Heart left ventricle (tissue), 16 donors: ENCODE data around the gene KITLG. TPM values are rescaled to one million over a fixed set of nuclear protein-coding genes. Genes with fewer than 3 reads are reported as not detected.

Experiments used
- ATAC-seq, 4 donors: fragments of 200-7000 bp; cut with Tn5 transposase; one replicate each; pipeline ENCODE4 v1.9.1; 2020 to 2022; ENCODE audit warnings: moderate library complexity in 4 of 4, mild to moderate bottlenecking in 3 of 4, moderate number of reproducible peaks in 1 of 4
- DNase-seq, 5 donors: peaks; one replicate each; pipeline ENCODE4 v3.0.0-alpha.2; 2020
- H3K27ac ChIP-seq, 12 donors: fragments of 200-600 bp; sonication (generic) in 4 of 12; one replicate each; pipeline versions ENCODE4 v1.5.0 to v1.8.0; 2016 to 2022; ENCODE audit warnings: mild to moderate bottlenecking in 2 of 12
- H3K27me3 ChIP-seq, 9 donors: fragments of 200-600 bp; sonication (generic) in 2 of 9; one replicate each; pipeline versions ENCODE4 v1.5.1 to v1.8.0; 2016 to 2022; ENCODE audit warnings: mild to moderate bottlenecking in 3 of 9
- H3K36me3 ChIP-seq, 9 donors: fragments of 200-600 bp; sonication (generic) in 2 of 9; one replicate each; pipeline versions ENCODE4 v1.5.0 to v1.8.0; 2018 to 2022; ENCODE audit warnings: mild to moderate bottlenecking in 2 of 9
- H3K4me1 ChIP-seq, 12 donors: fragments of 200-600 bp; sonication (generic) in 4 of 12; one replicate each; pipeline versions ENCODE4 v1.5.0 to v1.8.0; 2016 to 2022; ENCODE audit warnings: mild to moderate bottlenecking in 3 of 12
- H3K4me3 ChIP-seq, 12 donors: fragments of 200-600 bp; sonication (generic) in 4 of 12; one replicate each; pipeline versions ENCODE4 v1.5.0 to v1.8.0; 2017 to 2022; ENCODE audit warnings: mild to moderate bottlenecking in 9 of 12, moderate library complexity in 4 of 12
- H3K9me3 ChIP-seq, 12 donors: fragments of 200-600 bp; sonication (generic) in 4 of 12; one replicate each; pipeline versions ENCODE4 v1.5.0 to v1.8.0; 2016 to 2022; ENCODE audit warnings: mild to moderate bottlenecking in 1 of 12
- CTCF ChIP-seq, 12 donors: fragments of 200-600 bp; sonication (generic) in 4 of 12; IDR thresholded peaks; one replicate each; pipeline versions ENCODE4 v1.5.0 to v1.8.0; 2018 to 2022; ENCODE audit warnings: antibody characterized with exemption in 12 of 12, mild to moderate bottlenecking in 5 of 12
- POLR2A ChIP-seq, 2 donors: fragments of 450-650 bp; IDR thresholded peaks; one replicate each; pipeline ENCODE4 v1.6.1; 2017; ENCODE audit warnings: antibody characterized with exemption in 2 of 2, mild to moderate bottlenecking in 2 of 2, moderate library complexity in 2 of 2
- WGBS, 4 donors: extraction: QIAGEN DNeasy Blood & Tissue Kit in 2 of 4; methylation state at CpG; one replicate each; pipeline versions ENCODE4 v1.1.5 to v1.1.7; 2013 to 2018; 5-methylcytosine and 5-hydroxymethylcytosine counted together
- intact Hi-C, 10 donors: fragments of 100-400 bp; cut with DNase I; formaldehyde crosslinking; loops; one replicate each; pipeline versions ENCODE4 v1.11.1 to v1.14.2; 2022
- polyA plus RNA-seq, 2 donors: library from polyadenylated mRNA; stranded (reverse); fragments of 200-250 nt; gene quantifications; one replicate each; pipeline ENCODE4 v1.2.3, GENCODE V29; 2013
- total RNA-seq, 9 donors: library from RNA; depleted of rRNA in 2 of 9; stranded (reverse); fragments of >200 nt in 2 of 9; fragmentation: NEBNext Ultra II Directional in 3 of 9; extraction: Animal tissue kit (Norgen Biotek cat#: 25700) in 3 of 9; gene quantifications; one replicate each; pipeline versions ENCODE4 v1.1.0 to v1.2.4, GENCODE V29; 2016 to 2023
- donor health status: ischemic (EF 13 %, LVEDD 7.1; RV severe dilation, severe dysfunction).
- donor health status: healthy with polysubstance abuse.
- donor health status: DM: no; HTN: yes; CAD: no.
- donor health status: DM: no; HTN: no; CAD: no.
- donor health status: ischemic (EF 25% LVEDD 6.9; RV normal size, moderate dysfunction).
- donor health status: ischemic (EF 25% LVEDD 5.7; RV mildly dilated, moderate dysfunction).
- donor health status: healthy.
- donor health status: DM: yes; HTN: yes; CAD: no.
- donor health status: ischemic (EF 35%, LVEDD 5.7; RV mildly dilated, moderate dysfunction).
- donor health status: nonischemic (EF 11% LVEDD 7.7; RV severe dilation, severe dysfunction).
- donor health status: DM: yes; HTN: yes; CAD: no.
- donor health status: PGD.
- donor health status: ischemic (EF 29% LVEDD 5.4; RV normal size, mild dysfunction).
- donor health status: nonischemic (EF 23%, LVEDD 6.1; RV moderate dilation, normal function).

Gene KITLG
- total and polyA plus RNA-seq, 11 donors: 3.1 to 15.3 (median 9.3) TPM

- Histone ChIP-seq H3K36me3 (no peaks in the 10 kb centered on the region), H3K4me1 (no peaks in the 10 kb centered on the region), H3K4me3 (no peak overlapping the region), H3K27me3 (no peaks in the 10 kb centered on the region), H3K27ac (no peak overlapping the region), H3K9me3 (peaks cover 0 to 8% (median 0%) of the 10 kb centered on the region in 12 donors)
- 89 to 93% (median 92%) methylated on average over 1 of the region's 1 CpG for WGBS, 4 donors
- no peak for ATAC-seq
- TF ChIP-seq POLR2A (IDR thresholded peaks at IDR 0.05) (no peak), CTCF (IDR thresholded peaks at IDR 0.05) (no peak)
- DNase-seq: no peak
- intact Hi-C loops: no loop called here
Observed at GRCh38 chr12:88458327-88458726, 121.9 kb downstream of the KITLG start.

GRCh38 chr12:88453323-88453722, 126.9 kb downstream of the KITLG start:
- no peak for DNase-seq
- Histone ChIP-seq H3K27ac (no peak overlapping the region), H3K9me3 (no peaks in the 10 kb centered on the region), H3K36me3 (no peaks in the 10 kb centered on the region), H3K4me1 (no peaks in the 10 kb centered on the region), H3K27me3 (no peaks in the 10 kb centered on the region), H3K4me3 (no peak overlapping the region)
- intact Hi-C loops: no loop called here
- TF ChIP-seq CTCF (IDR thresholded peaks at IDR 0.05): no peak
- ATAC-seq: no peak

- Histone ChIP-seq H3K36me3 (no peaks in the 10 kb centered on the region), H3K4me3 (no peak overlapping the region), H3K27me3 (no peaks in the 10 kb centered on the region), H3K27ac (no peak overlapping the region), H3K9me3 (no peaks in the 10 kb centered on the region), H3K4me1 (no peaks in the 10 kb centered on the region)
- intact Hi-C loops: no loop called here
- TF ChIP-seq POLR2A (IDR thresholded peaks at IDR 0.05) (no peak), CTCF (IDR thresholded peaks at IDR 0.05) (no peak)
- no peak for ATAC-seq
- DNase-seq: no peak
- WGBS, 4 donors: 81 to 86% (median 84%) methylated on average over 3 of the region's 3 CpGs
Observed at GRCh38 chr12:88451205-88451604, 129.1 kb downstream of the KITLG start.

- Histone ChIP-seq H3K4me1 (no peaks in the 10 kb centered on the region), H3K36me3 (no peaks in the 10 kb centered on the region), H3K4me3 (no peak overlapping the region), H3K9me3 (no peaks in the 10 kb centered on the region), H3K27me3 (no peaks in the 10 kb centered on the region), H3K27ac (no peak overlapping the region)
- intact Hi-C loops: no loop called here
- ATAC-seq: no peak
- no peak for DNase-seq
- WGBS, 4 donors: 68 to 93% (median 79%) methylated on average over 1 of the region's 1 CpG
- TF ChIP-seq CTCF (IDR thresholded peaks at IDR 0.05) (no peak), POLR2A (IDR thresholded peaks at IDR 0.05) (no peak)
Observed at GRCh38 chr12:88450136-88450535, 130.1 kb downstream of the KITLG start.
